ENCODE results near the gene KIRREL3. TPM values are rescaled to one million over a fixed set of nuclear protein-coding genes. Genes with fewer than 3 reads are reported as not detected.

The KIRREL3 gene
- total and polyA plus RNA-seq, 2 of the 8 experiments (the other 6 are each of a cell fraction or from before 2014, with no cell fraction given) = 0.29 to 0.32 TPM

GRCh38 chr11:126515501-126515900 lies 485.1 kb downstream of the KIRREL3 start (continued):
- TF ChIP-seq TAF7 (optimal IDR thresholded peaks at IDR 0.05; ENCODE audit: borderline replicate concordance, low read depth, low read length) = no peak

All from H1 (cell line).